ENCODE data around the gene KIAA0513.

- TF ChIP-seq GATA3 (IDR thresholded peaks at IDR 0.05; ENCODE audit: low read depth, low read length) = no peak
- TF ChIP-seq GATA2 (IDR thresholded peaks at IDR 0.05; ENCODE audit: low read depth, low read length) = no peak
These were observed 110.7 kb downstream of the KIAA0513 start for GRCh38 chr16:85138073-85138824.

Data from SH-SY5Y (cell line).